H1 (cell line): ENCODE results near the gene NAXD. TPM values are rescaled to one million over a fixed set of nuclear protein-coding genes. Genes with fewer than 3 reads are reported as not detected.

Experiments used
- E2F6 ChIP-seq: IDR thresholded peaks from 2 replicates; pipeline ENCODE4 v1.6.1; 2012; ENCODE audit warnings: inconsistent platforms
- KDM4A ChIP-seq: IDR thresholded peaks from one replicate; pipeline ENCODE4 v1.7.1; 2012; ENCODE audit warnings: low read depth, mild to moderate bottlenecking, moderate library complexity, low read length, inconsistent platforms; ENCODE audit not compliant: severe bottlenecking
- POLR2AphosphoS5 ChIP-seq: IDR thresholded peaks from 2 replicates; pipeline ENCODE4 v1.6.1; 2011; ENCODE audit warnings: low read depth, low read length
- SIN3A ChIP-seq, 2 experiments: IDR thresholded peaks in 1 of 2; conservative IDR thresholded peaks in 1 of 2; 2 replicates each; pipeline ENCODE4 v1.6.1; 2011 to 2012; ENCODE audit warnings: low read length in 2 of 2, improper control_type of control experiment in 1 of 2, low read depth in 1 of 2, mild to moderate bottlenecking in 1 of 2
- SIX5 ChIP-seq: IDR thresholded peaks from 2 replicates; pipeline ENCODE4 v1.6.1; 2011; ENCODE audit warnings: mild to moderate bottlenecking, low read depth, low read length
- TCF12 ChIP-seq: IDR thresholded peaks from 2 replicates; pipeline ENCODE4 v1.6.1; 2011; ENCODE audit warnings: low read depth, mild to moderate bottlenecking, low read length
- ZNF274 ChIP-seq: IDR thresholded peaks from 2 replicates; pipeline ENCODE4 v1.7.0; 2012; ENCODE audit warnings: low read length, borderline replicate concordance; ENCODE audit errors: extremely low read depth
- polyA plus RNA-seq, 7 experiments: library from polyadenylated mRNA; depleted of rRNA in 3 of 7; stranded (reverse) in 5 of 7; unstranded in 2 of 7; fragments of >200 nt in 5 of 7; fragments of 200-250 nt in 2 of 7; gene quantifications; 1 replicate in 5 of 7; 2 replicates in 1 of 7; 4 replicates in 1 of 7; pipeline versions ENCODE4 v1.2.1 to v1.2.3, GENCODE V29; 2011 to 2013; ENCODE audit warnings: missing spikeins in 2 of 7, mixed read lengths in 2 of 7
- total RNA-seq: library from RNA; stranded (reverse); fragmentation: NEBNext Ultra II Directional; extraction: Animal tissue kit (Norgen Biotek cat#: 25700); gene quantifications from 2 replicates; pipeline ENCODE4 v1.2.1, GENCODE V29; 2021

The NAXD gene
- total and polyA plus RNA-seq, 2 of the 8 experiments (the other 6 are each of a cell fraction or from before 2014, with no cell fraction given): 25.4 to 35.5 TPM

- TF ChIP-seq KDM4A: peak; percentile 14
- no peak for TF ChIP-seq SIX5
- TF ChIP-seq ZNF274: no peak
- 0 out of 4 replicates have a peak, but pooled peaks of 1 of the 2 experiments have one; percentile 0 for TF ChIP-seq SIN3A (conservative IDR thresholded peaks at IDR 0.05 in 1 of 2, IDR thresholded peaks at IDR 0.05 in 1 of 2; ENCODE audit: low read depth in 1 of 2, low read length in 2 of 2)
- no peak for TF ChIP-seq TCF12
- no peak for TF ChIP-seq E2F6
- no peak for TF ChIP-seq POLR2AphosphoS5
Observed at GRCh38 chr13:110616103-110617101, 1.1 kb downstream of the NAXD start (continued).
